GM15510 (cell line): Measurements from ENCODE around the gene POGLUT3.
A peak's percentile ranks its signal among the peaks of the same experiment; 100 is the strongest.

ENCODE experiments used
- POLR2A ChIP-seq: IDR thresholded peaks from 3 replicates; pipeline ENCODE4 v1.6.1; 2011; ENCODE audit warnings: borderline replicate concordance; ENCODE audit not compliant: insufficient read length; ENCODE audit errors: extremely low read depth

Gene POGLUT3

DNA sequence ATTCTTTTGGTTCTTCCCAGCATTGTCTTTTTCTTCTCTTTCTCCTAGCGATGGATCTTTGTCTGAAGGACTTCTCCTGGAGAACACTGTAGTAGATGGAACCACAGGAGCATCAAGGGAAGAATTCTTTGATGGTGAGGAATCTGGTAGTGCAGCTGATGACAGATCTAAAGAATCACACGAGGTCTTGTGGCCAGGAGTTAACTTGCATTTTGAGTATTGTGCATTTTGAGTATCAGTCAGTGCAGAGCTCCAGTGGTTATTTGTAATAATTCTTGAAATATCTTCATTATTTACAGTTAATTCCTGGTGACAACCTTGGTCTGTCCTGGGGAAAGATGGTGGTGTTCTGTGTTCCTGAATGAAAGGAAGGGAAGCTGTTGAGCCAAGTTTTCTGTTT lies 14.5 kb upstream of the POGLUT3 start:
- TF ChIP-seq POLR2A, result no peak

DNA sequence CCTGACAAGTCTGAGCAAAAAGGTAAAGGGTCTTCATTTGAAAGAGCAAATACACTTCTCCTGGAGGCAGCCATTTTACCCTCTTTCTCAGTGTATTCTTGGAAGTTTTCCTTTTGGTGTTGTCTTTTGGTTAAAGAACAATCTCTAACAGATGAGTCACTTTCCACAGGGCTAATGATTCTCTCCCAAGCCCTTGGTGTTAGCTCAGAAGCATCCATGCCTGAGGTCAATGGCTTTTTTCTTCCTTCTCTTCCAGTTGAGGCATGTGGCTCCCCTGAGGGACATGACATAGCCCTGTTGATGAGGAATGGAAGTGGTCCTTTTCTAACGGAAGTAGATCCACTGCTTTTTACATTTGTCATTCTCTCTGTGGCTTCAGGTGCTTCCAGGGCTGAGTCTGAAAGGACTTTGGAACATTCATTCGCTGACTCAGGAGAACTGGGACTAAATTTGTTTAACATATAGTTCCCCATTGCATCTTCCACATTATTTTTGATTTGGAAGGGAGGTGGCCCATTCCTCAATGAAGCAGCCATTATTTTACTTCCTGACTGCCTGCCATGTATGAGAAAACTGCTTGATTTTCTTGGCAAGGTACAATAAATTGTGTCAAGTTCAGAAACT lies 13.8 kb upstream of the POGLUT3 start:
- TF ChIP-seq POLR2A, result no peak

DNA sequence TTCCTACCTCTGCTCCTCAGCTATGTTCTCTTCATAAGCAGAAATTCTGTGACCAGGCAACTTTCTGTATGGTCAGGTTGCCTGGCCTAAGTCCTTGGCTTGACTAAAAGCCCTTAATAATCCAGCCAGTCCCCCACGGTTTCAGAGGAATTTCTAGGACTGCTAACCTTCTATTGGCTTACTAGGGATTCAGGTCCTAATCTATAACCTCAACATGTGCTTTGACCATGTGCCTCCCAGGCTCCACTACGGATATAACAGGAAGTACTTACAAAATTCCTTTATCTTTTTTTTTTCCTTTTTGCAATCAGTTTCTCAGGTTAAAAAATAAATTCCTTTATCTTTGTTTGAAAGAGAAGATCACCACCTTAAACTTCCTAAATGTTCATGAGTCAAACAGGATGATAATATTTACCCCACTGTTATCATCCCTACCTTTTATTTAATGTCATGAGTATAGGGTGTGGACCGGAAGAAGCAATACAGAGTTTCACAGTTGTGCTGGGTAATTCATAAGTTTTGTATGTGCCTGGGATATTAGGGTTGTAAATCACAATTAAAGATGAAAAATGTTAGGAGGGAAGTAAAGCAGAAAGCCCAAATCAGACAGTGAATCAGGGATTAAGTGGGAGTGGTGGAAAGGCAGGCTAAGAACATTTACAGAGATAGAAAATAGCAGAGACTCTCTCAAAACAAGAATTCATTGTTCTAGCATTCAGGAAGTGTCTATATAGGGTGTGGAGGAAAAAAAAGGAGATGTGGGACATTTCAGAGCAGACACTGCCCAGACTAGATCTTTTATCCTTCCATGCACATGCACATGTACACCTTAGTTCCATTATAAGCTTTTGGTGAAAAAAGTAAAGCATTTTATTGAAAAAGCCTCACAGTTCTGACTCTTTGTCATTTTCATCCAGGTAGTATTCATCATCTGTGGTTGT lies 10.7 kb upstream of the POGLUT3 start:
- no peak for TF ChIP-seq POLR2A

DNA sequence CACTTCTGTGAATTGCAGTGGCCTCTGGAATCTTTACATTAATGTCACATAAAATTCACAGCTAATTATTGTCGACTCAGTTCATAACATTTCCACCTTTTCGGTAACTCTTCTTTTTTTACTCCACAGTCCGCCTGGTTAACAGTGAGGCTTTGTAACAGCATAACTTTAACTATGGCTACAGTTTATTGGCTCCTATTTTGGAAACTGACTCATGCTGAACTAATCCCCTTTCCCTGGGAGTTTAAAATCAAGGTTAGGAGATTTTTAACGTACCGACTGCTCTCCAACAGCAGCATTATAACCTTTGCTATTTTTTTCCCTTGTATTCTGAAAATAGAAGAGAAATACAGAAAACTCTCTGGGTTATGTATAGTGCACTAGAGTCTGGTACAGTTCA lies 3.2 kb upstream of the POGLUT3 start:
- no peak for TF ChIP-seq POLR2A

DNA sequence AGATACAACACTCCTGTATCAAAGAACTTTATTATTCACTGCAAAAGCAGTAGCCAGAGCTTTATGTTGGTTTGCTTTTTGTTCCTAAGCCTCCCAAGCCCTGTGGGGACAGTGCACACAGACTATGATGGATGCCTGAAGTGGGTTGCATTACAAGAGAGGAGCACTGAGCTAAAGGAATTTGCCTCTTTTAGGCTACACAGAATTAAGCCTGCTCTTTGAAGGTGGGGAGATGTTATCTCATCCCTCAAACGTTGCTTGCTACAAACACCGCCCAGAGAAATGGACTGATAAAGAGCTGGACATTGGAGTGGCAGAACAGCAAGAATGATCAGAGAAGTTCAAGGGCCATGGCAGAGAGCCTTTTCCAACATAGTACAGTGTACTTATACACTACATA lies 2.5 kb upstream of the POGLUT3 start:
- TF ChIP-seq POLR2A, result no peak

DNA sequence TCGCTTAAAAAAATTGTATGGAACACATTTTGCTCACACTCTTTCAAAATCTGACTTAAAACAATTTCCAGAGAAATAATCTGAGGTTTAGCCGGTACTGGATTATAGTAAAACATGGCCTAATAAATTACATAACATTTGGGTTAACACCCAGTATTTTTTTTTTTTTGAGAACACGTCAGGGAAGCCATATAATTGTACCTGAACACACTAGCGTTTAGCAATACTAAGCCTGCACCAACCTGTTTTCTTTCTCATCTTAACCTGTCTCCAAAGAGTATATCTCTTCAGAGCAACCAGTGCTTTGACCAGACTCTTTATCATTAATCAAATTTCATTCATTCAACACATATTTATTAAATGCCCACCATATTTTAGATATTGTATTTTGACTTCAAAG lies 2.0 kb upstream of the POGLUT3 start:
- no peak for TF ChIP-seq POLR2A

DNA sequence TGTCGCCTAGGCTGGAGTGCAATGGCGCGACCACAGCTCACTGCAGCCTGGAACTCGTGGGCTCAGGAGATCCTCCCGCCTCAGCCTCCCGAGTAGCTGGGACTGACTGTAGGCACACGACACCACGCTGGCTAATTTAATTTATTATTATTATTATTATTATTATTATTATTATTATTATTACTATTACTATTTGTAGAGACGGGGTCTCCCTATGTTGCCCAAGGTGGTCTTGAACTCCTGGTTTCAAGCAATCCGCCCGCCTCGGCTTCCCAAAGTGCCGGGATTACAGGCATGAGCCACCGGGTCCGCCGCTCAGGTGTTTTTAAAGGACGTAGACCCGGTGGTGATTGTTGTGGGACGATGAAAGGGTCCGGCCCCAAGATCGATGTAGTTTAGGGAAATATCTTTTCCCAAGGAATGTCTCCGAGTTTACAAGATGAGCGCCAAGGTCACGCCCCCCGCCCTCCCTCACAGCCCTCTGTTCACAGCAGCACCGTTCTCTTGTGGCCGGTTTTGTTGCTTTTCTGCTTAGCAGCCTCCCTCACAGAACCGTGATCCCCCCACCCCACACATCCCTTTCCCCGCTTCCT lies 728 bp upstream of the POGLUT3 start:
- TF ChIP-seq POLR2A, result no peak

DNA sequence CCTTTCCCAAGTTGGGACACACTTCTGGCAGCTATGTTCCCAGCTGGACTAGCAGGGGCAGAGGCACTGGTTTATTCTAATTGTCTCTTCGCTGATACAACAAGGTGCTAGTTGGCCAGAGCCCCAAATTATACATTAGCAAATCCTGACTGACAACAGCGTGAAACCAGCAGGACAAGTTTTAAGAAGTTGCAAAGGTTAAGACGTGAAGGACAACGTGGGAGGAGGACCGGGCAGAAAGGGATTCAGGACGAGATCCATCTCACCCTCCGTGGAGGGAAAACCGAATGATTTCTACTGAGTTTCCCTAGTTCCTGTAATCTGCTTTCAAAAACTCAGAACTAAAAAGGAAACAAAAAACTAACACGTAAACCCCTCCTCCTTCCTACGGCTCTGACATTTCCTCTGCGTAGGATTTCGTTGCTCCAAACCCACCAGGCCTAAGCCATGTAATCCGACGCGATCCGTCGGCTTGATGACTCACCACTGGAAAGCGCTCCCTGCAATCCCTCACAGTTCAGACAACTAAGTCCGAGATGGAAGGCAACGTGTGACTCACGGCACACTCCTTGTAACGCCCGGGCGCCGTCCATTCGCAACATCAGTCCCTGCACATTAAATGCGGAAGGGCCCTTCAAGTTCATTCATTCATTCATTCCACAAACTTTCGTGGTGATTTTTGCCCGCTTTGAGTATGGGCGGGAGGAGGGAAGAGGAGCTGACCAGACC lies 703 bp downstream of the POGLUT3 start:
- peak; percentile 49 for TF ChIP-seq POLR2A

DNA sequence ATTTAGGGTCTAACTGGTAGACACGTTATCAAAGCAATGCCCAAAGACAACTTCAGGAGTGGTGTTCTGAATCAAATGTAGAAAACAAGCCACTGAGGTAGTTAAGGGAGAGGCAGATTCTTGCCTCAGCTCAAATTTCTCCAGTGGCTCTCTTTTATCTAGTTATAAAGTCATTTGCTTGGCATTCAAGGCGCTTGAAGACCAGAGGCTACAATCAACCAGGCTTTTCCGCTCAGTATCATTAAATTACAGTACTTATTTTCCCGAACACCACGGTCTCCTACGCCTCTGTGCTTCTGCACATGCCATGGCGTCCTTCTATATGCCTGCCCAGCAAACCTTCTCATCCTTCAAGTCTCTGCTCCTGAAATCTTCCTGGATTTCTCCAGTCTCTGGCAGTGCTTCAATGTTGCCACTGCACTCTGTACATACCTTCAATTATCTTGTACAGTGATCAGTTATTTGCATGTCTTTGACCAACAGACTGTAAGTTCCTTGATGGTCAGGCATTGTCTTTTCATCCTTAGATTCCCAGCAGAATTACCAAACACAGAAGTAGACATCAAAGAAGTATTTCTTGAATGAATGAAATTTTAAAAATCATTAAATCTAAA lies 1.4 kb downstream of the POGLUT3 start:
- TF ChIP-seq POLR2A, result no peak

DNA sequence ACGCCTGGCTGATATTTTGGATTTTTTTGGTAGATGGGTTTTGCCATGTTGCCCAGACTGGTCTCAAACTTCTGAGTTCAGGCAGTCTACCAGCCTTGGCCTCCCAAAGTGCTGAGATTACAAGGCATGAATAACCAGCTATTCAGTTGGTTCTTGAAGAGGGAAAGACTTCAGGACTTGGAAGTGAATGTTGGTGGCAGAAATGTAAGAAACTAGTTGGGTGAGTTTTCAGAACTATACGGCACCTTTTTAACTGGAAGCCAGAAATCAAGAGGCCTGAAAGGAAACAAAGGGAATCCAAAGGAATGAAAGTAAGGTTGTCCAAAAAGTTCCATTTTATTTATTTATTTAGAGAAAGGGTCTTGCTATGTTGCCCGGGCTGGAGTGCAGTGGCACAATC lies 2.9 kb downstream of the POGLUT3 start:
- no peak for TF ChIP-seq POLR2A

DNA sequence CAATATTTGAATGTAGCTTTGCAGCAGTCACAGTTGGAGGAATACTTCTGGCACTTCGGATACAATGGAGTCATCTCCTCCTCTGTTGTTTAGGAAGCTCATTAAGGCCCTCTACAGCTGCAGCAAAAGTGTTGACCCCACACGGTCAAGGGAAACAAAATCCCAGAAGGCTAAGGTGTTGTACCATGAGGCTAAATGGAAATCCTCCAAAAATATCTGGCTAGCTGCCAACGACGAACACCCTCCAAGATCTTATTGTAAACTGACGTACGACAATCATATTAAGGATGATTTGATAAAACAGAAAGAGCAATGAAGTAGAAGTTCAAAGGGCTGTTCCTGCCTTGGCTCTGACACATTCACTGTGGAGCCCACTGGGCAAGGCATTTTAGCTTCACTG lies 4.0 kb downstream of the POGLUT3 start:
- no peak for TF ChIP-seq POLR2A

DNA sequence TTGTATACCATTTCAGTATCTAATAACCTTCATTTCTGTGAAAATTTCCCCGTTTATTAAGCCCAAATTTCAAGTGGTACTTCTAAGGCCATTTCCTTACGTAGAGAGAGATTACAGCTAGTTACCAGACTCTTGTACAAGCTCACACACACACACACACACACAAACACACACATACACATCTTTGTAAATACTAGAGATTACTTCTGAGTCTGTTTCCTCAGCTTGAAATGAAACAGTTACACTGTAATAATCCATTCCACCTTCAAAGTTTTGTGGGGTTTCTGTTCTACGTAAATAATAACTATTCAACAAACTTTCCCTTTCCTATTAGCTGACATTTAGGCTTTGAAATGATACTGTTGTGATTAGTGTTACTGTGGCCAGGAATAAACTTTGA lies 6.2 kb downstream of the POGLUT3 start:
- no peak for TF ChIP-seq POLR2A

DNA sequence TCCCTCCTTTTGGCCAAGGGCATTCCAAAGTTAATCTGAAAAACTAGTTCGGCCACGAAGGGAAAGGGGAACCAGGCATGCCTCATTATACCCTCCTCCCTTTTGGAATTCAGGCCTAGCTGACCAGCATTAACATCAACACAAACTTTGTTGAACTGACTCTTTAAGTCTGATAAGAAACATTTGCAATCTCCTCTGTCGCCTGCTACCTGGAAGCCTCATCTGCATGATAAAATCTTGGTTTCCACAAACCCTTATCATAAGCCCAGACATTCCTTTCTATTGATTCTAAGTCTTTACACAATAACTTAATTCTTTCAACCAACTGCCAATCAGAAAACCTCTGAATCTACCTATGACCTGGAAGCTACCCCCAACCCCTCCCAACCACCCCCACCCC lies 11.4 kb downstream of the POGLUT3 start:
- no peak for TF ChIP-seq POLR2A

DNA sequence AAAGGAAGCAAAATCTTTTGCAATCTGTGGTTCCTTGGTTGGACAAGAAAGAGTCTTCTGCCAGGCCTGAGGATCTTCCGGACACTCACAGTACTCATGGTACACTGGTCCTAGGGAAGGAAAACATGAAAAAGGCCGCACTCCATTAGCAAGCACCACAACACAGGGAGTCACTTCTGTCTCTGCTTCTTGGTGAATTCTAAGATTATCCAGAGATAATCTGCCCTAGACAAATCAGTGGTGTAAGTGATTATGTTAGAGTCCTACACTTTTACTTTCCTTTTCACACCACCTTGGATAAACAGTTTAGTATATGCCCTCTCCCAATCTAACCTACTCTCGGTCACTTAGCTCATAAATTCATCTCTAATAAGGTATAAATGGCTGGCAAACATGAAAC lies 11.9 kb downstream of the POGLUT3 start:
- no peak for TF ChIP-seq POLR2A

DNA sequence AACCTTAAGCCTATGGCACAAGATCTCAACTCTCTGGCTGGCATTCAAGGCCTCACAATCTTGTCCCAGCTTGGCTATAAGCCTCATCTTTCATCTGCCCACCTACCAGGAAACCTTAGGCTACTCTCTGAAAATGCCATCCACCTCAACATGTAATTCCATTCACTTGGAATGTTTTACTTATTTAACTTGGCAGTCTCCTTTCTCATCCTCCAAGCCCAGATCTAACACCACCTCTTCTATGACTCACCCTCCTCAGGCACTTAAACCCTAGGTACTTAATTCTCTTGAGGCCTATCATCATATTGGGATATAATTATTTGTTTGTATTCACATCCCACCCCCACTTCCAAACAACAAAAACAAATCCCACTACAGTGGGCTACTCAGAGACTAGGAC lies 15.0 kb downstream of the POGLUT3 start:
- TF ChIP-seq POLR2A, result no peak
